Thyroid gland (tissue), 4 donors: ENCODE measurements around the gene SPRR4. TPM values are rescaled to one million over a fixed set of nuclear protein-coding genes. Genes with fewer than 3 reads are reported as not detected.

Experiments
- DNase-seq, 2 donors: peaks; one replicate each; pipeline ENCODE4 v3.0.0-alpha.2; 2019
- H3K27ac ChIP-seq, 3 donors: fragments of 200-600 bp; sonication (generic); 1 replicate in 2 of 3; 2 replicates in 1 of 3; pipeline ENCODE4 v1.5.1; 2016 to 2019; ENCODE audit warnings: mild to moderate bottlenecking in 1 of 3, moderate library complexity in 1 of 3
- H3K27me3 ChIP-seq: fragments of 200-600 bp; sonication (generic); one replicate; pipeline ENCODE4 v1.5.1; 2019
- H3K36me3 ChIP-seq, 2 donors: fragments of 200-600 bp; sonication (generic); one replicate each; pipeline ENCODE4 v1.5.1; 2016 to 2019
- H3K4me1 ChIP-seq, 2 donors: fragments of 200-600 bp; sonication (generic); one replicate each; pipeline ENCODE4 v1.5.1; 2017 to 2019
- H3K4me3 ChIP-seq, 3 donors: fragments of 200-600 bp; sonication (generic); replicated peaks in 1 of 3; 1 replicate in 2 of 3; 2 replicates in 1 of 3; pipeline ENCODE4 v1.5.1; 2016; ENCODE audit warnings: mild to moderate bottlenecking in 1 of 3
- H3K9me3 ChIP-seq: fragments of 200-600 bp; sonication (generic); one replicate; pipeline ENCODE4 v1.5.1; 2017
- POLR2A ChIP-seq, 2 donors: fragments of 450-650 bp; IDR thresholded peaks; one replicate each; pipeline ENCODE4 v1.6.1; 2017; ENCODE audit warnings: antibody characterized with exemption in 2 of 2, mild to moderate bottlenecking in 2 of 2, moderate library complexity in 1 of 2
- WGBS, 2 donors: methylation state at CpG; one replicate each; pipeline ENCODE4 v1.1.5; 2017; 5-methylcytosine and 5-hydroxymethylcytosine counted together
- intact Hi-C: fragments of 100-400 bp; cut with DNase I; formaldehyde crosslinking; loops from one replicate; pipeline ENCODE4 v1.15.1; 2023
- total RNA-seq, 4 donors: library from RNA; depleted of rRNA; stranded (reverse); fragments of >200 nt; gene quantifications; one replicate each; pipeline ENCODE4 v1.2.3, GENCODE V29; 2016
- TF ChIP-seq, protein P1 (sequence below), 6 experiments: fragments of 200-600 bp in 3 of 6; fragments of 450-650 bp in 3 of 6; sonication (generic) in 3 of 6; IDR thresholded peaks; one replicate each; pipeline ENCODE4 v1.5.1; 2016 to 2019; ENCODE audit warnings: antibody characterized with exemption in 6 of 6, mild to moderate bottlenecking in 2 of 6, inconsistent platforms in 1 of 6, moderate library complexity in 1 of 6

Gene SPRR4
- total RNA-seq, result not detected

DNA sequence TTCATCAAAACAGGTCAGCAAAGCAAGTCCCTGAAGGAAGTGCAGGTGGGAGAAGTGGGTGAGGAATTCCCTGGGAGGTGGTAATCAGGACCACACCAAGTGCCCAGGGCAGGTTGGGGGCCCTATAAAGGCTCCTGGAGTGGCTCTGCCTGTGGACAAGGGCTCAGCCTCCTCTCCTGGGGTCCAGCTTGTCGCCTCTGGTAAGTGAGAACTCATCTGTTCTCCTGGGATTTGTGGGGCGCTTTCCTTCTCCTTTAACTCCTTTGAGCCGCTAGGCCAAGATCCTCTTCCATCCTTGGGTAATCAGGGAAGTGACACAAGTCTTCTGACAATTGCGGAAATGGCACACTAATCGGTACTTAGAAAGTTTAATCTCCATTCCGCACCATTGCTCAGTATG lies at the start of gene SPRR4:
Gene SPRR4, plus strand, starts transcription at position 154 of the 400 bp plus-strand sequence. CDS start 1,243 bp downstream, outside the sequence.
- WGBS, 2 donors, result 72 to 80% methylated on average over 6 of the region's 6 CpGs
- TF ChIP-seq, protein P1, sequence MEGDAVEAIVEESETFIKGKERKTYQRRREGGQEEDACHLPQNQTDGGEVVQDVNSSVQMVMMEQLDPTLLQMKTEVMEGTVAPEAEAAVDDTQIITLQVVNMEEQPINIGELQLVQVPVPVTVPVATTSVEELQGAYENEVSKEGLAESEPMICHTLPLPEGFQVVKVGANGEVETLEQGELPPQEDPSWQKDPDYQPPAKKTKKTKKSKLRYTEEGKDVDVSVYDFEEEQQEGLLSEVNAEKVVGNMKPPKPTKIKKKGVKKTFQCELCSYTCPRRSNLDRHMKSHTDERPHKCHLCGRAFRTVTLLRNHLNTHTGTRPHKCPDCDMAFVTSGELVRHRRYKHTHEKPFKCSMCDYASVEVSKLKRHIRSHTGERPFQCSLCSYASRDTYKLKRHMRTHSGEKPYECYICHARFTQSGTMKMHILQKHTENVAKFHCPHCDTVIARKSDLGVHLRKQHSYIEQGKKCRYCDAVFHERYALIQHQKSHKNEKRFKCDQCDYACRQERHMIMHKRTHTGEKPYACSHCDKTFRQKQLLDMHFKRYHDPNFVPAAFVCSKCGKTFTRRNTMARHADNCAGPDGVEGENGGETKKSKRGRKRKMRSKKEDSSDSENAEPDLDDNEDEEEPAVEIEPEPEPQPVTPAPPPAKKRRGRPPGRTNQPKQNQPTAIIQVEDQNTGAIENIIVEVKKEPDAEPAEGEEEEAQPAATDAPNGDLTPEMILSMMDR (IDR thresholded peaks at IDR 0.05), result no peak
- no peak for TF ChIP-seq POLR2A (IDR thresholded peaks at IDR 0.05)
- no peak within 1 kb of the TSS for H3K4me3 ChIP-seq
- intact Hi-C loops, result no loop called here
- no peaks in the 10 kb centered on the region for H3K4me1 ChIP-seq
- no peaks in the 10 kb centered on the region for H3K36me3 ChIP-seq
- no peak for DNase-seq
- no peaks in the 10 kb centered on the region for H3K9me3 ChIP-seq
- no peak within 1 kb of the TSS for H3K27ac ChIP-seq
- no peaks in the 10 kb centered on the region for H3K27me3 ChIP-seq

DNA sequence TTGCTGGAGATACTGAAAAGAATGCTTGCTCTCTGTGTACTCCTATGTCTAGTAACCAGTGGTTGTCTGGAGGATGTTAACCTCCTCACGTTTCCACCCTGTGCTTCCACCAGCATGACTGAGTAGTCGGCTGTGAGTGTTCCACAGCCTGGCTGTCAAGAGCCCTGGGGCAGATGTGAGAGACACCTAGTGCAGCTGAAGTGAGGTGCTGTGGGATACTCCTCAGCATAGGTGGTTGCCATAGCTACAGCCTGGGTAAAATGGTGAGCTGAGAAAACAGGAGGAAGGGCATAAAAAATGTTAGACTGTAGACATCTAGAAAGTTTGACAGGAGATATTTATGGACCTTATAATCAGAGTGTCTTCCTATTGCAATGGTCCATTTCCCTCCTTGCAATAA lies 46.3 kb upstream of the SPRR4 start:
- TF ChIP-seq POLR2A (IDR thresholded peaks at IDR 0.05), result no peak
- TF ChIP-seq, protein P1 (IDR thresholded peaks at IDR 0.05), result no peak
- no peaks in the 10 kb centered on the region for H3K4me1 ChIP-seq
- intact Hi-C loops, result no loop called here
- no peak overlapping the region for H3K4me3 ChIP-seq
- H3K36me3 ChIP-seq, result no peaks in the 10 kb centered on the region
- H3K27ac ChIP-seq, result no peak overlapping the region
- DNase-seq, result no peak
- WGBS, 2 donors, result 4 to 28% methylated on average over 2 of the region's 2 CpGs
- H3K27me3 ChIP-seq, result no peaks in the 10 kb centered on the region
- no peaks in the 10 kb centered on the region for H3K9me3 ChIP-seq

GRCh38 chr1:152926091-152926490 lies 44.4 kb upstream of the SPRR4 start:
- Histone ChIP-seq H3K27ac (no peak overlapping the region), H3K9me3 (no peaks in the 10 kb centered on the region), H3K4me1 (no peaks in the 10 kb centered on the region), H3K36me3 (no peaks in the 10 kb centered on the region), H3K4me3 (no peak overlapping the region), H3K27me3 (no peaks in the 10 kb centered on the region)
- no peak for DNase-seq
- WGBS, 2 donors, result 73 to 79% methylated on average over 3 of the region's 3 CpGs
- TF ChIP-seq, protein P1 (IDR thresholded peaks at IDR 0.05), result no peak
- TF ChIP-seq POLR2A (IDR thresholded peaks at IDR 0.05), result no peak
- intact Hi-C loops, result no loop called here

GRCh38 chr1:152928671-152929070 lies 41.8 kb upstream of the SPRR4 start:
- no peak overlapping the region for H3K4me3 ChIP-seq
- no peaks in the 10 kb centered on the region for H3K27me3 ChIP-seq
- intact Hi-C loops, result no loop called here
- H3K27ac ChIP-seq, result no peak overlapping the region
- H3K36me3 ChIP-seq, result no peaks in the 10 kb centered on the region
- TF ChIP-seq POLR2A (IDR thresholded peaks at IDR 0.05), result no peak
- TF ChIP-seq, protein P1 (IDR thresholded peaks at IDR 0.05), result no peak
- no peaks in the 10 kb centered on the region for H3K9me3 ChIP-seq
- DNase-seq, result no peak
- H3K4me1 ChIP-seq, result no peaks in the 10 kb centered on the region
- 93% methylated on average over 3 of the region's 3 CpGs for WGBS, 2 donors

DNA sequence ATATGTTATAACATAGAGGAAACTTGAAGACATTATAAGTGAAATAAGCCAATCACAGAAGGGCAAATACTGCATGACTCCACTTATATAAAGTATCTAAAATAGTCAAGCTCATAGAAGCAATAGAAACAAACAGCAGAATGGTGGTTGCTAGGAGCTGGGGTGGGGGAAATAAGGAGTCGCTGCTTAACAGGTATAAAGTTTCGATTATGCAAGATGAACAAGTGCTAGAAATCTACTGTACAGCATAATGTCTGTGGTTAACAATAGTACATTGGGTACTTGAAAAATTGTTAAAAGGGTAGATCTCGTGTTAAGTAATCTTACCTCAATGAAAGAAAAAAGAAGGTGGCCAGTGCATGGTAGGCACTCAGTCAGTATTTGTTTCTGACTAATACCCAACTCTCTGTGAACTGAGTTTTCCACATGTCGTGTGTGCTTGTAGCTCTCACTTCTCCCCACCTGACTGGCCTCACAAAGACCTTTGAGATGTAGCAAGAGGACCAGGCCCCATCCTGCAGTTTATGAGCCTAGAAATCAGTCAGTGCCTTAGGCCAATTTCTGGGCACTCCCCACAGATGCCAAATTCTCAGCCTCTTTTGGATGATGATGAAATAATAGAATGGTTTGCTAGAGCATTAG lies 38.2 kb upstream of the SPRR4 start:
- no peak for TF ChIP-seq POLR2A (IDR thresholded peaks at IDR 0.05)
- TF ChIP-seq, protein P1 (IDR thresholded peaks at IDR 0.05), result no peak
- no peaks in the 10 kb centered on the region for H3K27me3 ChIP-seq
- H3K27ac ChIP-seq, result no peak overlapping the region
- intact Hi-C loops, result no loop called here
- 51 to 61% methylated on average over 4 of the region's 4 CpGs for WGBS, 2 donors
- peak in 1 of 2 donors; percentile 8 for DNase-seq
- H3K9me3 ChIP-seq, result no peaks in the 10 kb centered on the region
- H3K4me3 ChIP-seq, result no peak overlapping the region
- H3K36me3 ChIP-seq, result no peaks in the 10 kb centered on the region
- no peaks in the 10 kb centered on the region for H3K4me1 ChIP-seq
